ENCODE data around the gene VEPH1. TPM values are rescaled to one million over a fixed set of nuclear protein-coding genes. Genes with fewer than 3 reads are reported as not detected.

VEPH1 gene
- polyA plus RNA-seq, 2 of the 4 experiments (the other 2 are of a cell fraction): 0.04 to 0.16 TPM

DNA sequence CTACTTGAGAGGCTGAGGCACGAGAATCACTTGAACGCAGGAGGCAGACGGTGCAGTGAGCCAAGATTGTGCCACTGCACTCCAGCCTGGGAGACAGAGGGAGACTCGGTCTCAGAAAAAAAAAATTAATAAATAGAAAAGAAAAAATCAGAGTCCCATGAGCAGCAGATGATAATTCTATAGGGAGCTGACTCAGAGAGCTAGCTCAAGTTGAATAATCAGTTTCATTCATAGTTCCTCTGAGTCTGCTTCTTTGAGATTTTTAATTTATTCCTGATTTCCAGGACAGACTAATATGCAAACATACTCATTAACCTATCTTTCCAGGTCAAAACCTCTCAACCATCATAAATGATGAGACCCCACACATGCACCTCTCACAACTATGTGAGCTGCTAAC lies 121.6 kb downstream of the VEPH1 start:
- Histone ChIP-seq H3K4me2 (no peak overlapping the region), H3K4me1 (no peaks in the 10 kb centered on the region), H3K4me3 (no peak overlapping the region), H3K27ac (no peak overlapping the region), H3K9me3 (no peaks in the 10 kb centered on the region)
- WGBS (ENCODE audit: missing lambda C conversion rate): 61% methylated on average over 4 of the region's 4 CpGs
- CTCF ChIA-PET: interaction anchor here (1.2 kb wide), 1 partner anchor 151 kb away, joined by 5 read pairs; no protein-coding TSS in a partner anchor
- no peak for FAIRE-seq
- no peak for ATAC-seq
- no peak for TF ChIP-seq CHD2 (IDR thresholded peaks at IDR 0.05; ENCODE audit: low read length, partially characterized antibody)
- no peak for TF ChIP-seq NR3C1 (IDR thresholded peaks at IDR 0.05)
- no peak for TF ChIP-seq POLR2A (IDR thresholded peaks at IDR 0.05; ENCODE audit: low read length)
- TF ChIP-seq, protein P1, sequence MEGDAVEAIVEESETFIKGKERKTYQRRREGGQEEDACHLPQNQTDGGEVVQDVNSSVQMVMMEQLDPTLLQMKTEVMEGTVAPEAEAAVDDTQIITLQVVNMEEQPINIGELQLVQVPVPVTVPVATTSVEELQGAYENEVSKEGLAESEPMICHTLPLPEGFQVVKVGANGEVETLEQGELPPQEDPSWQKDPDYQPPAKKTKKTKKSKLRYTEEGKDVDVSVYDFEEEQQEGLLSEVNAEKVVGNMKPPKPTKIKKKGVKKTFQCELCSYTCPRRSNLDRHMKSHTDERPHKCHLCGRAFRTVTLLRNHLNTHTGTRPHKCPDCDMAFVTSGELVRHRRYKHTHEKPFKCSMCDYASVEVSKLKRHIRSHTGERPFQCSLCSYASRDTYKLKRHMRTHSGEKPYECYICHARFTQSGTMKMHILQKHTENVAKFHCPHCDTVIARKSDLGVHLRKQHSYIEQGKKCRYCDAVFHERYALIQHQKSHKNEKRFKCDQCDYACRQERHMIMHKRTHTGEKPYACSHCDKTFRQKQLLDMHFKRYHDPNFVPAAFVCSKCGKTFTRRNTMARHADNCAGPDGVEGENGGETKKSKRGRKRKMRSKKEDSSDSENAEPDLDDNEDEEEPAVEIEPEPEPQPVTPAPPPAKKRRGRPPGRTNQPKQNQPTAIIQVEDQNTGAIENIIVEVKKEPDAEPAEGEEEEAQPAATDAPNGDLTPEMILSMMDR (IDR thresholded peaks at IDR 0.05): no peak
- TF ChIP-seq ZNF302 (CRISPR knock-in tag; IDR thresholded peaks at IDR 0.05): no peak
- TF ChIP-seq KDM1A (IDR thresholded peaks at IDR 0.05; ENCODE audit: low read depth): no peak
- TF ChIP-seq, protein P2, sequence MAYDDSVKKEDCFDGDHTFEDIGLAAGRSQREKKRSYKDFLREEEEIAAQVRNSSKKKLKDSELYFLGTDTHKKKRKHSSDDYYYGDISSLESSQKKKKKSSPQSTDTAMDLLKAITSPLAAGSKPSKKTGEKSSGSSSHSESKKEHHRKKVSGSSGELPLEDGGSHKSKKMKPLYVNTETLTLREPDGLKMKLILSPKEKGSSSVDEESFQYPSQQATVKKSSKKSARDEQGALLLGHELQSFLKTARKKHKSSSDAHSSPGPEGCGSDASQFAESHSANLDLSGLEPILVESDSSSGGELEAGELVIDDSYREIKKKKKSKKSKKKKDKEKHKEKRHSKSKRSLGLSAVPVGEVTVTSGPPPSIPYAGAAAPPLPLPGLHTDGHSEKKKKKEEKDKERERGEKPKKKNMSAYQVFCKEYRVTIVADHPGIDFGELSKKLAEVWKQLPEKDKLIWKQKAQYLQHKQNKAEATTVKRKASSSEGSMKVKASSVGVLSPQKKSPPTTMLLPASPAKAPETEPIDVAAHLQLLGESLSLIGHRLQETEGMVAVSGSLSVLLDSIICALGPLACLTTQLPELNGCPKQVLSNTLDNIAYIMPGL (CRISPR knock-in tag; IDR thresholded peaks at IDR 0.05; ENCODE audit: borderline replicate concordance): no peak
- TF ChIP-seq CEBPB (IDR thresholded peaks at IDR 0.05): no peak
- TF ChIP-seq RAD21 (conservative IDR thresholded peaks at IDR 0.05 in 1 of 2, IDR thresholded peaks at IDR 0.05 in 1 of 2): no peak
- TF ChIP-seq, protein P3, sequence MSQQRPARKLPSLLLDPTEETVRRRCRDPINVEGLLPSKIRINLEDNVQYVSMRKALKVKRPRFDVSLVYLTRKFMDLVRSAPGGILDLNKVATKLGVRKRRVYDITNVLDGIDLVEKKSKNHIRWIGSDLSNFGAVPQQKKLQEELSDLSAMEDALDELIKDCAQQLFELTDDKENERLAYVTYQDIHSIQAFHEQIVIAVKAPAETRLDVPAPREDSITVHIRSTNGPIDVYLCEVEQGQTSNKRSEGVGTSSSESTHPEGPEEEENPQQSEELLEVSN (IDR thresholded peaks at IDR 0.05; ENCODE audit: borderline replicate concordance, low read depth): no peak
- TF ChIP-seq, protein P4, sequence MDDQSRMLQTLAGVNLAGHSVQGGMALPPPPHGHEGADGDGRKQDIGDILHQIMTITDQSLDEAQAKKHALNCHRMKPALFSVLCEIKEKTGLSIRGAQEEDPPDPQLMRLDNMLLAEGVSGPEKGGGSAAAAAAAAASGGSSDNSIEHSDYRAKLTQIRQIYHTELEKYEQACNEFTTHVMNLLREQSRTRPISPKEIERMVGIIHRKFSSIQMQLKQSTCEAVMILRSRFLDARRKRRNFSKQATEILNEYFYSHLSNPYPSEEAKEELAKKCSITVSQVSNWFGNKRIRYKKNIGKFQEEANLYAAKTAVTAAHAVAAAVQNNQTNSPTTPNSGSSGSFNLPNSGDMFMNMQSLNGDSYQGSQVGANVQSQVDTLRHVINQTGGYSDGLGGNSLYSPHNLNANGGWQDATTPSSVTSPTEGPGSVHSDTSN (IDR thresholded peaks at IDR 0.05): no peak
- TF ChIP-seq KDM5A (IDR thresholded peaks at IDR 0.05): no peak
- no peak for TF ChIP-seq HOXB5 (CRISPR knock-in tag; IDR thresholded peaks at IDR 0.05)
- no peak for TF ChIP-seq RCOR1 (IDR thresholded peaks at IDR 0.05; ENCODE audit: low read depth, low read length)
- TF ChIP-seq ZFP36 (IDR thresholded peaks at IDR 0.05; ENCODE audit: borderline replicate concordance, partially characterized antibody): no peak
- no peak for TF ChIP-seq FOSB (CRISPR knock-in tag; IDR thresholded peaks at IDR 0.05)
- no peak for TF ChIP-seq HEYL (CRISPR knock-in tag; IDR thresholded peaks at IDR 0.05)
- DNase-seq (ENCODE audit: low read depth in 1 of 2, low spot score in 1 of 2): no peak
- POLR2A ChIA-PET: no interaction called here

DNA sequence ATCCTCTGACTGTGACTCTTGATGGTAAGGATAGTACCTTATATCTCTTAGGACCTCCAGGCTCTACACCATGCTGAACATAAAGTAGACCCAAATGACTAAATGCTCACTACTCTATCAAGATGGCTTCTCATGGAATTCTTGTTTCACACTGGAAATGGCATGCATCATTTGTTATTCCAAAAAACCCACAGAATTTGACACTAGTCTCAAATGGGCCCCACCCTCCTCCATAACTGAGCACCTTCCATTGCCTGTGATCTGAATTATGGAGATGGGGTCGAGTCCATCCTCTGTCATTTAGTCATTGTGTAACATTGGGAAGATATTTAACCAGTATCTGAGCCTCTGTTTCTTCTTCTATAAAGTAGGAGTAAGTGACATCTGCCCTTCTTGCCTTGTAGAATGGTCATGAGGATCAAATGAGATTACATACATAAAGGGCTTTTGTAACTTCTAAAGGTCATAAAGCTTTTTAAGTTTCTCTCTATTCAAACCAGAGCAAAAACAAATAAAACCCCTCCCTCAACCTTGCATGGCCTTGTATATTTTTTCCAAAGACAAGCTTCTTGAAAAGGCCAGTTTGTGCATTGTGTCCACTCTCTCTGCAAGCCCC lies 123.6 kb downstream of the VEPH1 start:
- no peak for DNase-seq (ENCODE audit: low read depth in 1 of 2, low spot score in 1 of 2)
- Histone ChIP-seq H3K9me3 (no peaks in the 10 kb centered on the region), H3K4me2 (no peak overlapping the region), H3K27ac (no peak overlapping the region), H3K4me1 (no peaks in the 10 kb centered on the region), H3K4me3 (no peak overlapping the region)
- WGBS (ENCODE audit: missing lambda C conversion rate): 0% methylated on average over 1 of the region's 1 CpG
- no peak for TF ChIP-seq NFE2L2 (conservative IDR thresholded peaks at IDR 0.05; ENCODE audit: low read length)
- TF ChIP-seq, protein P5, sequence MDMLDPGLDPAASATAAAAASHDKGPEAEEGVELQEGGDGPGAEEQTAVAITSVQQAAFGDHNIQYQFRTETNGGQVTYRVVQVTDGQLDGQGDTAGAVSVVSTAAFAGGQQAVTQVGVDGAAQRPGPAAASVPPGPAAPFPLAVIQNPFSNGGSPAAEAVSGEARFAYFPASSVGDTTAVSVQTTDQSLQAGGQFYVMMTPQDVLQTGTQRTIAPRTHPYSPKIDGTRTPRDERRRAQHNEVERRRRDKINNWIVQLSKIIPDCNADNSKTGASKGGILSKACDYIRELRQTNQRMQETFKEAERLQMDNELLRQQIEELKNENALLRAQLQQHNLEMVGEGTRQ (IDR thresholded peaks at IDR 0.05): no peak
- CTCF ChIA-PET: interaction anchor here (0.9 kb wide), 1 partner anchor 61 kb away, joined by 3 read pairs; no protein-coding TSS in a partner anchor
- POLR2A ChIA-PET: no interaction called here
- ATAC-seq: no peak
- no peak for FAIRE-seq

Data from A549 (cell line).